Measurements from ENCODE around the gene STRA8.

DNA sequence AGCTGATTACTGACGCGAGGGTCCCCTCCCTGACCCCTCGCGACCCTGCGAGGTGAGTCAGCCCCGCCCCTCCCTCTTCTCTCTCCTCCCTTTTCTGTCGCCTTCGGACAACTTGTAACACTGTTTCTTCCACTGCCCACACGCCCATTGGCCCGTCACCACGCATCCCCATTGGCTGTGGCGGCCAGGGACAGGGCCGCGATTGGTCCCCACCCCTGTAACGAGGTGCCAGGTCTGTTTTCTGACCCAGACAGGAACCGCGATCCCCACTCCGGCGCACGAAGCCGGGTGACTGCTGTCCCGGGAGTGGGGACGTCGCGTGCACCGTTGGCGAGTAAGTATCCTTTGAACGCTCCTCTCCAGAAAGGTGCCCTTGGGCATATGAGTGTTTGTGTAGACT, at the start of gene STRA8:
- TF ChIP-seq POLR2A (IDR thresholded peaks at IDR 0.05) = no peak
- TF ChIP-seq, protein P1, sequence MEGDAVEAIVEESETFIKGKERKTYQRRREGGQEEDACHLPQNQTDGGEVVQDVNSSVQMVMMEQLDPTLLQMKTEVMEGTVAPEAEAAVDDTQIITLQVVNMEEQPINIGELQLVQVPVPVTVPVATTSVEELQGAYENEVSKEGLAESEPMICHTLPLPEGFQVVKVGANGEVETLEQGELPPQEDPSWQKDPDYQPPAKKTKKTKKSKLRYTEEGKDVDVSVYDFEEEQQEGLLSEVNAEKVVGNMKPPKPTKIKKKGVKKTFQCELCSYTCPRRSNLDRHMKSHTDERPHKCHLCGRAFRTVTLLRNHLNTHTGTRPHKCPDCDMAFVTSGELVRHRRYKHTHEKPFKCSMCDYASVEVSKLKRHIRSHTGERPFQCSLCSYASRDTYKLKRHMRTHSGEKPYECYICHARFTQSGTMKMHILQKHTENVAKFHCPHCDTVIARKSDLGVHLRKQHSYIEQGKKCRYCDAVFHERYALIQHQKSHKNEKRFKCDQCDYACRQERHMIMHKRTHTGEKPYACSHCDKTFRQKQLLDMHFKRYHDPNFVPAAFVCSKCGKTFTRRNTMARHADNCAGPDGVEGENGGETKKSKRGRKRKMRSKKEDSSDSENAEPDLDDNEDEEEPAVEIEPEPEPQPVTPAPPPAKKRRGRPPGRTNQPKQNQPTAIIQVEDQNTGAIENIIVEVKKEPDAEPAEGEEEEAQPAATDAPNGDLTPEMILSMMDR (IDR thresholded peaks at IDR 0.05) = no peak
